ENCODE results near the gene KLK15.

Gene KLK15

GRCh38 chr19:50869479-50869878 is 36.1 kb upstream of the KLK15 start:
- H3K4me3 ChIP-seq (ENCODE audit: low read depth, low read length): no peak overlapping the region
- peaks cover 82% of the 10 kb centered on the region for H3K27me3 ChIP-seq (ENCODE audit: control insufficient read depth, insufficient read depth, low read length)
- no peaks in the 10 kb centered on the region for H3K4me1 ChIP-seq (ENCODE audit: control insufficient read depth, insufficient read depth, low read length)
- H3K27ac ChIP-seq (ENCODE audit: low read depth, low read length): no peak overlapping the region
- H3K9ac ChIP-seq (ENCODE audit: low read length): no peak overlapping the region
- no peaks in the 10 kb centered on the region for H3K9me3 ChIP-seq (ENCODE audit: control insufficient read depth, insufficient read depth, low read depth, low read length)
- H3K36me3 ChIP-seq (ENCODE audit: control insufficient read depth, insufficient read depth, low read length): no peaks in the 10 kb centered on the region

GRCh38 chr19:50861496-50862286 is 28.3 kb upstream of the KLK15 start:
- no peak overlapping the region for H3K9ac ChIP-seq (ENCODE audit: low read length)
- no peak overlapping the region for H3K27ac ChIP-seq (ENCODE audit: low read depth, low read length)
- H3K4me1 ChIP-seq (ENCODE audit: control insufficient read depth, insufficient read depth, low read length): peaks cover 11% of the 10 kb centered on the region; the same call in 1 of the 2 replicates
- H3K36me3 ChIP-seq (ENCODE audit: control insufficient read depth, insufficient read depth, low read length): no peaks in the 10 kb centered on the region
- no peak overlapping the region for H3K4me3 ChIP-seq (ENCODE audit: low read depth, low read length)
- peaks cover 68% of the 10 kb centered on the region for H3K27me3 ChIP-seq (ENCODE audit: control insufficient read depth, insufficient read depth, low read length)
- H3K9me3 ChIP-seq (ENCODE audit: control insufficient read depth, insufficient read depth, low read depth, low read length): peaks cover 15% of the 10 kb centered on the region

GRCh38 chr19:50861010-50861409 is 27.6 kb upstream of the KLK15 start:
- Histone ChIP-seq H3K9me3 (ENCODE audit: control insufficient read depth, insufficient read depth, low read depth, low read length) (peaks cover 15% of the 10 kb centered on the region), H3K4me3 (ENCODE audit: low read depth, low read length) (no peak overlapping the region), H3K27ac (ENCODE audit: low read depth, low read length) (no peak overlapping the region), H3K36me3 (ENCODE audit: control insufficient read depth, insufficient read depth, low read length) (no peaks in the 10 kb centered on the region), H3K9ac (ENCODE audit: low read length) (no peak overlapping the region), H3K4me1 (ENCODE audit: control insufficient read depth, insufficient read depth, low read length) (peaks cover 11% of the 10 kb centered on the region; the same call in 1 of the 2 replicates), H3K27me3 (ENCODE audit: control insufficient read depth, insufficient read depth, low read length) (peaks cover 68% of the 10 kb centered on the region)

GRCh38 chr19:50859849-50860248 is 26.5 kb upstream of the KLK15 start:
- Histone ChIP-seq H3K9ac (ENCODE audit: low read length) (no peak overlapping the region), H3K4me3 (ENCODE audit: low read depth, low read length) (no peak overlapping the region), H3K9me3 (ENCODE audit: control insufficient read depth, insufficient read depth, low read depth, low read length) (peaks cover 15% of the 10 kb centered on the region), H3K27me3 (ENCODE audit: control insufficient read depth, insufficient read depth, low read length) (peaks cover 77% of the 10 kb centered on the region), H3K27ac (ENCODE audit: low read depth, low read length) (no peak overlapping the region), H3K36me3 (ENCODE audit: control insufficient read depth, insufficient read depth, low read length) (no peaks in the 10 kb centered on the region), H3K4me1 (ENCODE audit: control insufficient read depth, insufficient read depth, low read length) (peaks cover 11% of the 10 kb centered on the region; the same call in 1 of the 2 replicates)

GRCh38 chr19:50858886-50859285 is 25.5 kb upstream of the KLK15 start:
- H3K4me1 ChIP-seq (ENCODE audit: control insufficient read depth, insufficient read depth, low read length): peaks cover 11% of the 10 kb centered on the region; the same call in 1 of the 2 replicates
- peaks cover 15% of the 10 kb centered on the region for H3K9me3 ChIP-seq (ENCODE audit: control insufficient read depth, insufficient read depth, low read depth, low read length)
- peaks cover 78% of the 10 kb centered on the region for H3K27me3 ChIP-seq (ENCODE audit: control insufficient read depth, insufficient read depth, low read length)
- H3K36me3 ChIP-seq (ENCODE audit: control insufficient read depth, insufficient read depth, low read length): no peaks in the 10 kb centered on the region
- no peak overlapping the region for H3K9ac ChIP-seq (ENCODE audit: low read length)
- no peak overlapping the region for H3K4me3 ChIP-seq (ENCODE audit: low read depth, low read length)
- H3K27ac ChIP-seq (ENCODE audit: low read depth, low read length): no peak overlapping the region

GRCh38 chr19:50857366-50857765 is 24.0 kb upstream of the KLK15 start:
- no peak overlapping the region for H3K4me3 ChIP-seq (ENCODE audit: low read depth, low read length)
- no peak overlapping the region for H3K9ac ChIP-seq (ENCODE audit: low read length)
- H3K4me1 ChIP-seq (ENCODE audit: control insufficient read depth, insufficient read depth, low read length): peaks cover 11% of the 10 kb centered on the region; the same call in 1 of the 2 replicates
- H3K27ac ChIP-seq (ENCODE audit: low read depth, low read length): no peak overlapping the region
- H3K27me3 ChIP-seq (ENCODE audit: control insufficient read depth, insufficient read depth, low read length): peaks cover 76% of the 10 kb centered on the region
- H3K9me3 ChIP-seq (ENCODE audit: control insufficient read depth, insufficient read depth, low read depth, low read length): peaks cover 15% of the 10 kb centered on the region
- no peaks in the 10 kb centered on the region for H3K36me3 ChIP-seq (ENCODE audit: control insufficient read depth, insufficient read depth, low read length)

- Histone ChIP-seq H3K9me3 (ENCODE audit: control insufficient read depth, insufficient read depth, low read depth, low read length) (no peaks in the 10 kb centered on the region), H3K4me3 (ENCODE audit: low read depth, low read length) (no peak within 1 kb of the TSS), H3K9ac (ENCODE audit: low read length) (no peak within 1 kb of the TSS), H3K4me1 (ENCODE audit: control insufficient read depth, insufficient read depth, low read length) (peaks cover 11% of the 10 kb centered on the region; the same call in 1 of the 2 replicates), H3K27me3 (ENCODE audit: control insufficient read depth, insufficient read depth, low read length) (peaks cover 86% of the 10 kb centered on the region), H3K36me3 (ENCODE audit: control insufficient read depth, insufficient read depth, low read length) (no peaks in the 10 kb centered on the region), H3K27ac (ENCODE audit: low read depth, low read length) (no peak within 1 kb of the TSS)
Observed at GRCh38 chr19:50854636-50855410, 21.4 kb upstream of the KLK15 start, which contains the start of gene KLK3. TSS of gene KLK3 (plus strand) at chr19:50854915. CDS start at chr19:50854956, 41 bp downstream.

- no peaks in the 10 kb centered on the region for H3K9me3 ChIP-seq (ENCODE audit: control insufficient read depth, insufficient read depth, low read depth, low read length)
- H3K27ac ChIP-seq (ENCODE audit: low read depth, low read length): no peak overlapping the region
- no peak overlapping the region for H3K4me3 ChIP-seq (ENCODE audit: low read depth, low read length)
- no peaks in the 10 kb centered on the region for H3K4me1 ChIP-seq (ENCODE audit: control insufficient read depth, insufficient read depth, low read length)
- H3K36me3 ChIP-seq (ENCODE audit: control insufficient read depth, insufficient read depth, low read length): no peaks in the 10 kb centered on the region
- peaks cover 71% of the 10 kb centered on the region for H3K27me3 ChIP-seq (ENCODE audit: control insufficient read depth, insufficient read depth, low read length)
- H3K9ac ChIP-seq (ENCODE audit: low read length): no peak overlapping the region
Observed at GRCh38 chr19:50851620-50852019, 18.2 kb upstream of the KLK15 start.

GRCh38 chr19:50850738-50851137 is 17.4 kb upstream of the KLK15 start:
- H3K9ac ChIP-seq (ENCODE audit: low read length): no peak overlapping the region
- H3K4me1 ChIP-seq (ENCODE audit: control insufficient read depth, insufficient read depth, low read length): no peaks in the 10 kb centered on the region
- no peaks in the 10 kb centered on the region for H3K36me3 ChIP-seq (ENCODE audit: control insufficient read depth, insufficient read depth, low read length)
- H3K4me3 ChIP-seq (ENCODE audit: low read depth, low read length): no peak overlapping the region
- H3K27me3 ChIP-seq (ENCODE audit: control insufficient read depth, insufficient read depth, low read length): peaks cover 68% of the 10 kb centered on the region
- H3K9me3 ChIP-seq (ENCODE audit: control insufficient read depth, insufficient read depth, low read depth, low read length): no peaks in the 10 kb centered on the region
- no peak overlapping the region for H3K27ac ChIP-seq (ENCODE audit: low read depth, low read length)

- peaks cover 81% of the 10 kb centered on the region for H3K27me3 ChIP-seq (ENCODE audit: control insufficient read depth, insufficient read depth, low read length)
- H3K4me3 ChIP-seq (ENCODE audit: low read depth, low read length): no peak overlapping the region
- H3K9me3 ChIP-seq (ENCODE audit: control insufficient read depth, insufficient read depth, low read depth, low read length): no peaks in the 10 kb centered on the region
- H3K36me3 ChIP-seq (ENCODE audit: control insufficient read depth, insufficient read depth, low read length): no peaks in the 10 kb centered on the region
- H3K27ac ChIP-seq (ENCODE audit: low read depth, low read length): no peak overlapping the region
- H3K4me1 ChIP-seq (ENCODE audit: control insufficient read depth, insufficient read depth, low read length): peaks cover 10% of the 10 kb centered on the region; the same call in 1 of the 2 replicates
- no peak overlapping the region for H3K9ac ChIP-seq (ENCODE audit: low read length)
Observed at GRCh38 chr19:50844296-50844935, 11.0 kb upstream of the KLK15 start.
